Left cardiac atrium (tissue), 4 donors: Measurements from ENCODE around the gene CD82. TPM values are rescaled to one million over a fixed set of nuclear protein-coding genes. Genes with fewer than 3 reads are reported as not detected.

Source experiments
- ATAC-seq, 2 donors: fragments of 200-7000 bp; cut with Tn5 transposase; one replicate each; pipeline ENCODE4 v1.9.1; 2020; ENCODE audit warnings: mild to moderate bottlenecking in 2 of 2, moderate library complexity in 2 of 2
- DNase-seq: peaks from one replicate; pipeline ENCODE4 v3.0.0-alpha.2; 2020
- intact Hi-C, 2 donors: fragments of 100-400 bp; cut with DNase I; formaldehyde crosslinking; loops; one replicate each; pipeline versions ENCODE4 v1.14.1 to v1.15.1; 2022 to 2023
- total RNA-seq, 2 donors: library from RNA; stranded (reverse); fragmentation: NEBNext Ultra II Directional; extraction: Animal tissue kit (Norgen Biotek cat#: 25700); gene quantifications; one replicate each; pipeline ENCODE4 v1.2.1, GENCODE V29; 2021
- donor health status: DM: no; HTN: yes; CAD: no.
- donor health status: DM: no; HTN: yes; CAD: no; lungs with severe emphysema.
- donor health status: DM: yes; HTN: yes; CAD: no.
- donor health status: Dilated cardiomyopathy.

The CD82 gene
- total RNA-seq, 2 donors from 2014 or later, result 22.0 to 35.3 TPM

- no peak for DNase-seq
- intact Hi-C loops, result no loop called here
- ATAC-seq, result peak in 1 of 2 donors; percentile 45
Observed at GRCh38 chr11:44590769-44591168, 25.3 kb downstream of the CD82 start.

DNA sequence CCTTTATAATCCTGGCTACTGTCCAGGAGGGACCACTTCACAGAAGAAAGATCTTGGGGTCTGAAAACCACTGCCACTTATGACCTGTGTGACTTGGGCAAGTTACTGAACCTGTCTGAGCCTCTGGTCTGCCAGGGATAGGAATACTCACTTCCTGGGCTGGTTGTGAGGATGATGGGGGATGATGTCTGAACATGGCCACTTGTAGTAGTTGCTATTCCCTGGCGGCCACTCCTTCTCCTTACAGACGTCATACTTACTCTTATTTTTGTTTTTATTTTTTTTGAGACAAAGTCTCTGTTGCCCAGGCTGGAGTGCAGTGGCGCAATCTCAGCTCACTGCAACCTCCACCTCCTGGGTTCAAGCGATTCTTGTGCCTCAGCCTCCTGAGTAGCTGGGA lies 26.1 kb downstream of the CD82 start:
- ATAC-seq (no peak), DNase-seq (no peak)
- intact Hi-C loops, result no loop called here

DNA sequence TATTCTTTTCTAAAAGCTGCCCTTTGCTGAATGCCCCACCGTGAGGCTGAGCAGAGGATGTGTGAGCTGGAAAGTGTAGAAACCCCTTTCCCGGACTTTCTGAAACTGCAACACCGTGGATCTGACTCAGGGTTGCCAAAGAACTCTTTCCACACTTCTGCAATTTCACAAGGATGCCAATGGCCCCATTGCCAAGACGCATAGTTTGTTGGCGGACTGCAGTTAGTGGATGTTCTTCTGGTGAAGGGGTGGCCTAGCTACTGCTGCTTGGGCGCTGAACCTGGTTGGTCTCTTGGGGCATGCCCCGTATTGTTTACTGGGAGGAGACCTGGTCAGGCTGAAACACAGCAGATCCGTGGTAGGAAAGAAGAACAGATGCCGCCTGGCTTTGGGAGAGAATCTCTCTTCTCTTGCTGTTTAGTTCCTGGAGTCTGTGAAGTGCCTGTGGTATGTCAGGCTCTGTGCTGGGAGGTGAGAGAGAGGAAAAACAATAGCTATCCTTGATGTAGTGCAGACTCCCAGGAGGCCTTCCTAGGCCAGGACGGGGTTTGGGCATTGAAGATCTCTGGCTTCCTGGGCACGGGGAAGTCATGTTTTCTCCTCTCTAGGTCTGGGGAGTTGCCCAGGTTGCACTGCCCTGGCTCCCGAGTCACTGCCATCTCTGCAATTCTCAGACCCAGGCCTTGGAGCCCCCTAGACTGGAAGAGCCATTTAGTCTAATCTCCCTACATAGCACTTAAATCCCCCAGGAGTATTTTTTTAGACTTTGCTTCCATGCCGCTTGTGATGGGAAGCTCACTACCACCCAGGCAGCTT lies 26.9 kb downstream of the CD82 start:
- ATAC-seq, result peak; percentile 49 to 53
- intact Hi-C loops, result no loop called here
- peak; percentile 49 for DNase-seq

DNA sequence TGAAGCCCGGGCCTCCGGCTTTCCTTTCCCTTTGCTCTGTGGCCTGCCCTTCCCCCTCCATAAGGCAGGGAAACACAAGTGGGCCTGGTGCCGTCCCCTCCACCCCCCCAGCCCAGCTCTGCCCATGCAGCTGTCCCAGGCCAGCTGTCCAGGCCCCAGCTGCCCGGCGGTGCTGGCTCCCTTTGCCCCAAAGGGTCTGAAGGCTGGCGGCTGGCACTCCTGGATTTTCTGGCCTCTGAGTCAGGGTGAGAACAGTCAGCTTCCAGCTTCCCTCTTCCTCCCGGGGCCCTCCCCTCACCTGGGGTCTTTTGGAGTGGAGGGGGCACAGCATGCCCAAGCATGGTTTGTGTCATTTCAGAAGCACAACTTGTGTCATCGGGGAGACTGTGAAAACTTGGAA lies 27.8 kb downstream of the CD82 start:
- DNase-seq (no peak), ATAC-seq (peak in 1 of 2 donors; percentile 20)
- intact Hi-C loops, result no loop called here

DNA sequence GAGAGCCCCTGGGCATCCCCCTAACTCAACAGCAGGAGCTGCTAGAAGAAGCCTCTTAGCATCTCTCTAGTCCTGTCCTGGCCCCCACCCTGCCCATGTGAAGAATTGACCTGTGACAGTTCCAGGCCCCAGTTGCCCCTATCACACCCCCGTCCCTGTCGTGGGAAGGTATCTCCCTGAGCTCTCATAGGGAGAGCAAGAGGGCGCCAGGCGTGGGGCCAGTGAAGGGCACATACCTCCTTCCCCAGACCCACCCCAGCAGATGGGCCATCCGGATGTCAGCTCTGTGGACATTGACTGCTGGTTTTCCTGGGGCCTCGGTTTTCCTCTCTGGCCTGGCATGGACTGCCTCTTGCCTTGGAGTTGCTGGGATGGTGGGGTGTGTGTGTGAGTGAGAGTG lies 29.5 kb downstream of the CD82 start:
- DNase-seq (no peak), ATAC-seq (no peak)
- intact Hi-C loops, result no loop called here

GRCh38 chr11:44595964-44596381 lies 30.5 kb downstream of the CD82 start:
- intact Hi-C loops, result no loop called here
- ATAC-seq (peak; percentile 75 to 87), DNase-seq (peak; percentile 79)

GRCh38 chr11:44596525-44597276 lies 31.2 kb downstream of the CD82 start:
- ATAC-seq (peak in 1 of 2 donors; percentile 3), DNase-seq (no peak)
- intact Hi-C loops, result no loop called here

GRCh38 chr11:44597358-44598012 lies 32.0 kb downstream of the CD82 start:
- intact Hi-C loops, result no loop called here
- no peak for DNase-seq
- no peak for ATAC-seq

DNA sequence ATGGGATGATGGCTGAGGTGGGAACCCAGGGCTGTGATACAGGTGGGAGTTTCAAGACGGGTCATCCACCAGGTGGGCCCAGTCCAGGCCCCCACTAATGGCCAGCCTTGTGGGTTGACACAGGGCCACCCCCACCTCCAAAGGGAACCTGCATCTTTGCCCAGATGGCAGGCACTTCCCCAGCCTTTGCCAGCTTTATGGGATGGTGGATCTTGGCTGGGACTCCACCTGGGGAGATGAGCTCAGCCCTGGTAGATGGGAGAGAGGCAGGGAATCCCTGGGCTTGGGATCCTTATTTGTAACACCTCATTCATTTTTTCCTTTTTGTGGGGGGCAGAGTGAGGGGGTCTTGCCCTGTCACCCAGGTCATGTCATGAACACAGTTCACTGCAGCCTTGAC lies 33.4 kb downstream of the CD82 start:
- DNase-seq (no peak), ATAC-seq (no peak)
- intact Hi-C loops, result no loop called here

GRCh38 chr11:44600261-44600660 lies 34.8 kb downstream of the CD82 start:
- DNase-seq, result no peak
- no peak for ATAC-seq
- intact Hi-C loops, result no loop called here

- intact Hi-C loops, result no loop called here
- ATAC-seq, result peak in 1 of 2 donors; percentile 34
- no peak for DNase-seq
Observed at GRCh38 chr11:44600839-44601383, 35.4 kb downstream of the CD82 start.

- no peak for DNase-seq
- intact Hi-C loops, result no loop called here
- ATAC-seq, result peak in 1 of 2 donors; percentile 4
Observed at GRCh38 chr11:44601471-44602370, 36.3 kb downstream of the CD82 start.

DNA sequence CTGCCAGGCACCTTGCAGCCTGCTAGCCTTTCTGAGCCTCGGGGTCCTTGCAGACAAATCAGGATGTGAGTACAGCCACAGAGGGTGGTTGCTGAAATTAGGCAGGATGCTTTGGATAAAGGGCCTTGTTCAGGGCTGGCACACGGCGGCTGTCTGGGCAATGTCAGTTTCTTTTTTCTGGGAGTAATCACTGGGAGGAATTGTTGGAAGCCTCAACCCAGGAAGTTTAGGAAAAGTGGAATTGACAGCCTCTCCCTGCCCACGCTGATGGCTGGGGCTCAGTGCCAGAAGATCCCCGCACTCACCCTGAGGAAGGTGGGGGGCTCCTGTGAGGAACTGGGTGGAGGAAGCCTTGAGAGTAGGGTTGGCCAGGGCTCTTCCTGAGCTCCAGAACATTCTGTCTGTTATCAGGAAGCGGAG lies 37.4 kb downstream of the CD82 start:
- DNase-seq (no peak), ATAC-seq (peak in 1 of 2 donors; percentile 18)
- intact Hi-C loops, result no loop called here

DNA sequence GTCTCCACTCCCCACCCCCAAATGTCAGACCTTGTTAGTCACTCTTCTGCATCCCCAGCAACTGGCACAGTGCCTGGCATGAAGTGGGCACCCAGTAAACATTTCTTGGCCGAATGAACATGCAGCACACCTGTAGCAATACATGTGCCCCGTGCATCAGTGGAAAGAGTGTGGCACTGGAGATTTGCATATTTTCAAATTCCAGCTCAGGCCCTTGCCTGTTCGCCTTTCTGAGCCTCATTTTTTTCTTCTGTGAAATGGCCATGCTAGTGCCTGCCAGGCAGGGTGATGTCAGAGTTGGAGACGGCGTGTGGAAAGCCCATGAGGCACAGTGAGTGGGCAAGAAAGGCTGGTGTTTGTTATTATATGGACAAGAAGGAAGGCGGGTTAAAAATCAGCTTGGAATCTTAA lies 38.7 kb downstream of the CD82 start:
- ATAC-seq (no peak), DNase-seq (no peak)
- intact Hi-C loops, result no loop called here

DNA sequence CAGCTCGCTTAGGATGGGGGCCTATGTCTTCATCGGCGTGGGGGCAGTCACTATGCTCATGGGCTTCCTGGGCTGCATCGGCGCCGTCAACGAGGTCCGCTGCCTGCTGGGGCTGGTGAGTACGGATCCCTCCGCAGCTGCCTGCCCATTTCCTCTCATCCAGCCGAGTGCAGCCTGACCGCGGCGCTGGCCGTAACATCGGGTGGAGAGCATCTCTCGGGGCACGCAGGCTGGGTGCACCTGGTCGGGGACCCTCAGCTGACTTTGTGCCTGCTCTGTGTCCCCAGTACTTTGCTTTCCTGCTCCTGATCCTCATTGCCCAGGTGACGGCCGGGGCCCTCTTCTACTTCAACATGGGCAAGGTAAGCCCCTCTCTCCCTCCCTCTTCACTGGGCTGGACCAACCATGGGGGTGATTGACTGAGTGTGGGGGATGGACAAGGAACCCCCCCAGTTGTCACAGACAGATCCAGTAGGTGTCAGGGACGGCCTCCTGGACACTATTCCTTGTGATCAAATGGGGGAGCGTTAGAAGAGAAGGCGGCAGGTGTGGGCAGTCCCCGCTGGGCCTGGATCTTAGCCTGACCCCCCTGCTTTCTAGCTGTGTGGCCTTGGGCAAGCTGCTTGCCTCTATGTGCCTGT lies 39.7 kb downstream of the CD82 start:
- no peak for ATAC-seq
- intact Hi-C loops, result no loop called here
- no peak for DNase-seq

DNA sequence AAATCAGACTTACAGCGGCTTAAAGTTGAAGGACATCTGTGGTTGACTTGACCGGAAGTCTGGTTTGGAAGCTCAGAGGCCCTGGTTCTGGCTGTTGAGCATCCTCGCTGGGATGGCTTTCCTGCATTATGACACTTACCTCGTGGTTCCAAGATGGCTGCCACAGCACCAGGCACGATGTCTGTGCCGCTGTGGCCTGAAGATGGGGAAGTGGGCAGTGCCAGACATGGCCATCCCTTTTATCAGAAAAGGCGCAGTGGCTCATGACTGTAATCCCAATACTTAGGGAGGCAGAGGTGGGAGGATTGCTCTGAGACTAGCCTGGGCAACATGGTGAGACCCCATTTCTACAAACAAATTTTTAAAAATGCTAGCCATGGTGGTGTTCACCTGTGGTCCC lies 40.5 kb downstream of the CD82 start:
- intact Hi-C loops, result no loop called here
- ATAC-seq, result no peak
- DNase-seq, result no peak

DNA sequence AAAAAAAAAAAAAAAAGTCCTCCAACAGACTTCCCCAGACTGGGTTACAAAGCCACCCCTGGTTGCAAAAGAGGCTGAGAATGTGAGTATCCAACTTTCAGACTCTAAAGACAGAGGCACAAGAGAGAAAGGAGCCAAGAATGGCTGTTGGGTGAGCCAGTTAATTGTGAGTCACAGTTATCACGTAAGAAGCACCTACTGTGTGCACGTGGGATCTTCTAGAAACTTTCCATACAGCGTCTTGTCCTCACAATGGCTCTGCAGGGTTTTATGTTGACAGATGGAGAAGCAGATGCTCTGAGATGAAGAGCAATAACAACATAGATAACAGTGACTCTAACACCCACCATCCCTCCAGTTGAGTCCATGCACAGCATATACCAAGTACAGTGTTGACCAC lies 41.0 kb downstream of the CD82 start:
- intact Hi-C loops, result no loop called here
- DNase-seq (no peak), ATAC-seq (no peak)

DNA sequence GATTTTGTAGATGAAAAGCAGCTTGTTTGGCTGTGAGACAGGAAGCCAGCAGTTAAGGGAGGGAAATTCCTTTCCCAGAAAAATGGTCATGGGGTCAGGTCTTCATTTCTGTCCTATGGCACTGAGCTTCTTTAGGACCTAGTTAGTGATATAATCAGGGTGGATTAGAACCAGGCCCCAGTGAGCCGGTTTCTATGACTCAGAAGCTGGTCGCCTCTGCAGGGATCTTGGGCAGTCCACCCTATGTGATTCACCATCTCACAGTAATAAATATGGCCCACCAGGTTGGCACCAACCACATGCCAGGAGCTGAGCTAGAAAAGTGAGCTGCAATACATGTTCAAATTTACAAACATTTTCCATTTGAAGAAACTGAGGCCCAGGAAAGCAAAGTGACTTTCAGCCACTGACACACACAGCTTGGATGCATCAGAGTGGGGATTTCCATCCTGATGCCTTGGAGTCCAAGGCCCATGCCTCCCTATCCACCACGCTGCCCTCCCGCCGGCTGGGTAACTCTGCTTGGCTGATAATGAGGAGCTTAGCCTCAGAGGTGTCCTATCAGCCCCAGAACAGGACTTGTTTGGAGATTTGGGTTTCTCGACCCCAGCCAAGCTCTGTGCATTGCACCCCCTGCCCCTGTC lies 42.0 kb downstream of the CD82 start:
- intact Hi-C loops, result no loop called here
- ATAC-seq (no peak), DNase-seq (no peak)
